Ammon's horn (tissue), 1 donor: ENCODE measurements around the gene STK11.
A peak's percentile ranks its signal among the peaks of the same experiment; 100 is the strongest.

ENCODE experiments used
- DNase-seq: peaks from one replicate; pipeline ENCODE4 v3.0.0-alpha.2; 2016; ENCODE audit warnings: low spot score

Gene STK11

GRCh38 chr19:1211494-1212234 is 6.1 kb downstream of the STK11 start:
- DNase-seq = no peak

- peak; percentile 78 for DNase-seq
Observed at GRCh38 chr19:1213391-1214286, 8.1 kb downstream of the STK11 start.

GRCh38 chr19:1214299-1214861 is 8.8 kb downstream of the STK11 start:
- DNase-seq = no peak

- peak; percentile 72 for DNase-seq
Observed at GRCh38 chr19:1214862-1215731, 9.5 kb downstream of the STK11 start.

GRCh38 chr19:1216756-1217155 is 11.2 kb downstream of the STK11 start:
- DNase-seq = no peak

GRCh38 chr19:1217366-1217765 is 11.8 kb downstream of the STK11 start:
- DNase-seq = no peak

GRCh38 chr19:1218751-1219567 is 13.4 kb downstream of the STK11 start:
- no peak for DNase-seq

GRCh38 chr19:1219786-1220476 is 14.4 kb downstream of the STK11 start:
- DNase-seq = no peak

- no peak for DNase-seq
Observed at GRCh38 chr19:1220477-1220930, 14.9 kb downstream of the STK11 start.

- peak; percentile 80 for DNase-seq
Observed at GRCh38 chr19:1220976-1221903, 15.7 kb downstream of the STK11 start.

GRCh38 chr19:1221904-1222255 is 16.3 kb downstream of the STK11 start:
- no peak for DNase-seq

- no peak for DNase-seq
Observed at GRCh38 chr19:1222394-1222793, 16.8 kb downstream of the STK11 start.

GRCh38 chr19:1223018-1223855 is 17.7 kb downstream of the STK11 start:
- DNase-seq = no peak

GRCh38 chr19:1224047-1224825 is 18.7 kb downstream of the STK11 start:
- DNase-seq = no peak

GRCh38 chr19:1224847-1225246 is 19.3 kb downstream of the STK11 start:
- DNase-seq = no peak

GRCh38 chr19:1225440-1226226 is 20.1 kb downstream of the STK11 start:
- no peak for DNase-seq

GRCh38 chr19:1226227-1226518 is 20.6 kb downstream of the STK11 start:
- DNase-seq = no peak
